Smooth muscle cell (in vitro differentiated cells): ENCODE results near the gene GFM2. TPM values are rescaled to one million over a fixed set of nuclear protein-coding genes. Genes with fewer than 3 reads are reported as not detected.

Experiments
- DNase-seq: peaks from one replicate; lab custom pipeline; 2025; ENCODE audit not compliant: unreplicated experiment; lab: John Stamatoyannopoulos, UW
- H2AFZ ChIP-seq: fragments of 200-600 bp; sonication (generic); 2 replicates; pipeline ENCODE4 v1.6.0; 2016; ENCODE audit warnings: antibody characterized with exemption, low read depth, mild to moderate bottlenecking
- H3F3A ChIP-seq: fragments of 200-600 bp; sonication (generic); 2 replicates; pipeline ENCODE4 v1.6.0; 2017; ENCODE audit warnings: antibody characterized with exemption, low read depth
- H3K27ac ChIP-seq: fragments of 200-600 bp; sonication (generic); 2 replicates; pipeline ENCODE4 v1.5.1; 2016; ENCODE audit warnings: low read depth, mild to moderate bottlenecking
- H3K27me3 ChIP-seq: fragments of 200-600 bp; sonication (generic); 2 replicates; pipeline ENCODE4 v1.6.1; 2016; ENCODE audit warnings: low read depth, mild to moderate bottlenecking
- H3K36me3 ChIP-seq: fragments of 200-600 bp; sonication (generic); 2 replicates; pipeline ENCODE4 v1.5.1; 2016; ENCODE audit warnings: low read depth
- H3K4me1 ChIP-seq: fragments of 200-600 bp; sonication (generic); 2 replicates; pipeline ENCODE4 v1.5.1; 2016; ENCODE audit warnings: low read depth
- H3K4me2 ChIP-seq: fragments of 200-600 bp; sonication (generic); 2 replicates; pipeline ENCODE4 v1.6.0; 2016; ENCODE audit warnings: mild to moderate bottlenecking
- H3K4me3 ChIP-seq: fragments of 200-600 bp; sonication (generic); 2 replicates; pipeline ENCODE4 v1.5.1; 2016; ENCODE audit warnings: mild to moderate bottlenecking
- H3K79me2 ChIP-seq: fragments of 200-600 bp; sonication (generic); 2 replicates; pipeline ENCODE4 v1.6.0; 2016; ENCODE audit warnings: low read depth, mild to moderate bottlenecking
- H3K9ac ChIP-seq: fragments of 200-600 bp; sonication (generic); 2 replicates; pipeline ENCODE4 v1.6.0; 2016; ENCODE audit warnings: low read depth
- H3K9me3 ChIP-seq: fragments of 200-600 bp; sonication (generic); replicated peaks from 2 replicates; pipeline ENCODE4 v1.5.1; 2016; ENCODE audit warnings: low read depth
- H4K20me1 ChIP-seq: fragments of 200-600 bp; sonication (generic); 2 replicates; pipeline ENCODE4 v1.6.0; 2016; ENCODE audit warnings: low read depth
- CTCF ChIP-seq: fragments of 200-600 bp; sonication (generic); IDR thresholded peaks from 2 replicates; pipeline ENCODE4 v1.5.1; 2017; ENCODE audit warnings: borderline replicate concordance, mild to moderate bottlenecking, antibody characterized with exemption; ENCODE audit not compliant: insufficient read depth, poor library complexity, severe bottlenecking
- WGBS: methylation state at CpG from one replicate; pipeline ENCODE4 v1.1.7; 2016; ENCODE audit warnings: low lambda C conversion rate; 5-methylcytosine and 5-hydroxymethylcytosine counted together
- polyA plus RNA-seq: library from polyadenylated mRNA; unstranded; fragments of >200 nt; fragmentation: Nextera tagmentation; extraction: Ambion mirVana; gene quantifications from 2 replicates; pipeline ENCODE4 v1.2.1, GENCODE V29; 2016
- total RNA-seq: library from RNA; depleted of rRNA; stranded (reverse); fragments of >200 nt; gene quantifications from 2 replicates; pipeline ENCODE4 v1.2.3, GENCODE V29; 2014

The GFM2 gene
- total and polyA plus RNA-seq, 2 experiments from 2014 or later, result 22.9 to 46.7 TPM

DNA sequence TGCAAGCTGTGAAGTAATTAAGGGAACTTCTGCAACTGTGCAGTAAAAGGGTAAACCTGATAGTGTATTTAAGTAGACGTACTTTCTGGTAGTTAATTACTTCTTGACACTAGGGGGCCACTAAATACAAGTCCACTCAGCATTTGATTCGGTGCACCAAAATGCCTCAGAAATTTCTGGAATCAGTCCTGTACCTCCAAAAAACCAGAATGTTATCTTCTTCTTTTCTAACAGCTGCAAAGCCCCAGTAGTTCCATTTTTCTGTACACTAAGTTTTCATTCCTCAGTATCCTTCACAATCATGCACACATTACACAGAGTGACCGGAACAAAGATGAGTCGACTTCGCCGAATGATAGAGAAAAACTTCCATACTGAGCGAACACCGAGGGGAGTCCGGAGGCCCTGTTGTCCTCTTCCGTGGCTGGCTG, 484 bp downstream of the GFM2 start:
- peak overlapping the region; percentile 94 for H3K4me3 ChIP-seq
- H3K4me2 ChIP-seq, result peak overlapping the region; percentile 93
- no peaks in the 10 kb centered on the region for H4K20me1 ChIP-seq
- H3K36me3 ChIP-seq, result peaks cover 11% of the 10 kb centered on the region
- peak overlapping the region; percentile 82 for H3K9ac ChIP-seq
- H3K4me1 ChIP-seq, result peaks cover 18% of the 10 kb centered on the region
- H3K79me2 ChIP-seq, result peaks cover 40% of the 10 kb centered on the region
- no peaks in the 10 kb centered on the region for H3K27me3 ChIP-seq
- H3K9me3 ChIP-seq, result no peaks in the 10 kb centered on the region
- peak overlapping the region; percentile 99 for H2AFZ ChIP-seq
- DNase-seq, result no peak
- H3K27ac ChIP-seq, result peak overlapping the region; percentile 46
- peak; percentile 37 for TF ChIP-seq CTCF
- no peaks in the 10 kb centered on the region for H3F3A ChIP-seq
- 5% methylated on average over 10 of the region's 10 CpGs for WGBS

GRCh38 chr5:74765929-74766328, 988 bp downstream of the GFM2 start:
- no peaks in the 10 kb centered on the region for H3F3A ChIP-seq
- H2AFZ ChIP-seq, result peak overlapping the region; percentile 99
- no peaks in the 10 kb centered on the region for H3K27me3 ChIP-seq
- H3K79me2 ChIP-seq, result peaks cover 40% of the 10 kb centered on the region
- peak overlapping the region; percentile 46 for H3K27ac ChIP-seq
- peaks cover 11% of the 10 kb centered on the region for H3K36me3 ChIP-seq
- peak overlapping the region; percentile 82 for H3K9ac ChIP-seq
- H3K4me1 ChIP-seq, result peaks cover 18% of the 10 kb centered on the region
- no peaks in the 10 kb centered on the region for H3K9me3 ChIP-seq
- no peak for TF ChIP-seq CTCF
- DNase-seq, result no peak
- H3K4me3 ChIP-seq, result peak overlapping the region; percentile 94
- H3K4me2 ChIP-seq, result peak overlapping the region; percentile 93
- 88% methylated on average over 27 of the region's 27 CpGs for WGBS
- H4K20me1 ChIP-seq, result no peaks in the 10 kb centered on the region

DNA sequence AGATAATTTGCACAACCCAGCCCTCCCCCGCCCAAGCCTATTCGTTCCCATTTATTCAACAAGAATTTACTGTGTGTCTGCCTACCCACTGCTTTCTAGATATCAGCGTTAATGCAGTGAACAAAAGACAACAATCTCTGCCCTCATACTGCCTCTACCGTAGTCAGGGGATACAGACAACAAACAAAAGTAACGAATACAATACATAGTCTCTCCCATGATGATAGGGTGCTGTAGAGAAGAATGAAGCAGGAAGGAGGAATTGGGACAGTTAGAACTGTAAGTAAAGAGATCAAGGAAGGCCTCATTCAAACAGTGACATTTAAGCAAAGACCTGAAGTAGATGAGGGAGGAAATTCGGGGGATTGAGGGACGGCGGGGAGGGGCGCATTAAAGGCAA, 1.7 kb downstream of the GFM2 start:
- no peak for DNase-seq
- Histone ChIP-seq H4K20me1 (no peaks in the 10 kb centered on the region), H3K79me2 (peaks cover 40% of the 10 kb centered on the region), H3F3A (no peaks in the 10 kb centered on the region), H3K9ac (peak overlapping the region; percentile 15), H3K4me1 (peaks cover 18% of the 10 kb centered on the region), H3K9me3 (no peaks in the 10 kb centered on the region), H3K27ac (no peak overlapping the region), H3K36me3 (peaks cover 5% of the 10 kb centered on the region), H3K27me3 (no peaks in the 10 kb centered on the region), H3K4me2 (peak overlapping the region; percentile 93), H2AFZ (no peak overlapping the region), H3K4me3 (peak overlapping the region; percentile 94)
- no peak for TF ChIP-seq CTCF
- 90% methylated on average over 9 of the region's 9 CpGs for WGBS

DNA sequence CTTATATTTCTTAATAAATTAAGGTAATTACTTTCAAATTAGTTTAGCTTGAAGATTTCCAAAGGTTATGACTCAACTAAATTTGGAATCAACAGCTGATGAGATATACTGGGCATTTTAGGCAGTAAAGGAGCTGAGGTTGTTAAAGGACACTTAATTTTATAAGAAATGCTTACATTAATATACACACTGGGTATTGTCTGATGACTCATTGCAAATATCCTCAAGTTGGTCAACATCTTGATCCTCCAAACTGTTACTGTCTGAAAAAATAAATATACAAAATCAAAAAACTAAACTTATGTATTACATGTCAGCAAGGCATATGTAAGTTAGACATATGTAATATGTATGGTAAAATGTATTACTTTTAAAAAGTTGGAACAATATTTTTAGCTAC, 3.4 kb downstream of the GFM2 start:
- no peak overlapping the region for H3K9ac ChIP-seq
- no peak overlapping the region for H3K4me3 ChIP-seq
- H3K4me2 ChIP-seq, result no peak overlapping the region
- peak overlapping the region; percentile 61 for H3K27ac ChIP-seq
- no peaks in the 10 kb centered on the region for H3K27me3 ChIP-seq
- no peaks in the 10 kb centered on the region for H3K9me3 ChIP-seq
- no peak overlapping the region for H2AFZ ChIP-seq
- no peaks in the 10 kb centered on the region for H4K20me1 ChIP-seq
- peaks cover 17% of the 10 kb centered on the region for H3K36me3 ChIP-seq
- peaks cover 36% of the 10 kb centered on the region for H3K79me2 ChIP-seq
- no peak for TF ChIP-seq CTCF
- peaks cover 18% of the 10 kb centered on the region for H3K4me1 ChIP-seq
- no peak for DNase-seq
- H3F3A ChIP-seq, result no peaks in the 10 kb centered on the region
